H1 (cell line): ENCODE measurements around the gene MLANA. TPM values are rescaled to one million over a fixed set of nuclear protein-coding genes. Genes with fewer than 3 reads are reported as not detected.

Source experiments
- CTCF ChIA-PET: fragments of 300-600 bp; sonication (Branson Sonifier 250); formaldehyde crosslinking; loops from one replicate; lab custom pipeline; 2021; ENCODE audit not compliant: partially characterized antibody; lab: Charles Lee
- POLR2A ChIA-PET: fragments of 300-600 bp; sonication (Branson Sonifier 250); formaldehyde crosslinking; loops from one replicate; lab custom pipeline; 2021; ENCODE audit warnings: inconsistent platforms; ENCODE audit not compliant: partially characterized antibody; lab: Charles Lee
- DNase-seq, 2 experiments: peaks; one replicate each; pipeline versions ENCODE4 v3.0.0 to v3.0.0-alpha.2; 2010 to 2022; ENCODE audit warnings: low spot score in 2 of 2, low read depth in 1 of 2, mixed read lengths in 1 of 2
- FAIRE-seq: peaks from 2 replicates; lab custom pipeline; 2011; peaks lifted over from hg19 to GRCh38; lab: Jason Lieb, UNC
- H2AFZ ChIP-seq: 2 replicates; pipeline ENCODE4 v1.8.1; 2012; ENCODE audit warnings: low read length, inconsistent platforms
- H2AK5ac ChIP-seq: 2 replicates; pipeline ENCODE4 v1.6.1; 2013; ENCODE audit warnings: low read depth, low read length
- H2BK120ac ChIP-seq: replicated peaks from 2 replicates; pipeline ENCODE3; 2013; ENCODE audit warnings: low read depth, low read length, inconsistent platforms
- H2BK12ac ChIP-seq: 2 replicates; pipeline ENCODE4 v1.6.1; 2013; ENCODE audit warnings: low read depth, low read length
- H2BK15ac ChIP-seq: 2 replicates; pipeline ENCODE4 v1.6.1; 2013; ENCODE audit warnings: low read length
- H2BK20ac ChIP-seq: 2 replicates; pipeline ENCODE4 v1.6.1; 2013; ENCODE audit warnings: low read length
- H2BK5ac ChIP-seq: 2 replicates; pipeline ENCODE4 v1.6.1; 2013; ENCODE audit warnings: low read depth, low read length
- H3K14ac ChIP-seq: 2 replicates; pipeline ENCODE4 v1.6.1; 2013; ENCODE audit warnings: inconsistent platforms; ENCODE audit not compliant: insufficient read length
- H3K18ac ChIP-seq: 2 replicates; pipeline ENCODE4 v1.6.1; 2013; ENCODE audit warnings: low read length; ENCODE audit errors: extremely low read depth
- H3K23ac ChIP-seq: 2 replicates; pipeline ENCODE4 v1.6.1; 2013; ENCODE audit warnings: inconsistent platforms; ENCODE audit not compliant: insufficient read length
- H3K23me2 ChIP-seq: 2 replicates; pipeline ENCODE4 v1.6.1; 2013; ENCODE audit warnings: low read depth, low read length
- H3K27ac ChIP-seq: 2 replicates; pipeline ENCODE4 v1.6.1; 2011; ENCODE audit warnings: low read depth, low read length, inconsistent platforms
- H3K27me3 ChIP-seq, 4 experiments: replicated peaks in 1 of 4; 1 replicate in 1 of 4; 2 replicates in 3 of 4; pipeline versions ENCODE4 v1.6.1 to v1.8.1; 2011 to 2013; ENCODE audit warnings: low read length in 3 of 4, mild to moderate bottlenecking in 3 of 4, inconsistent platforms in 2 of 4, mixed read lengths in 2 of 4, moderate library complexity in 1 of 4; ENCODE audit not compliant: control insufficient read depth in 3 of 4, insufficient read depth in 3 of 4; ENCODE audit errors: extremely low read depth in 1 of 4
- H3K36me3 ChIP-seq, 4 experiments: 2 replicates each; pipeline versions ENCODE4 v1.6.1 to v1.8.1; 2011 to 2013; ENCODE audit warnings: mild to moderate bottlenecking in 4 of 4, low read length in 3 of 4, moderate library complexity in 2 of 4, control low read depth in 1 of 4, inconsistent platforms in 1 of 4; ENCODE audit not compliant: insufficient read depth in 4 of 4, control insufficient read depth in 2 of 4
- H3K4ac ChIP-seq: replicated peaks from 2 replicates; pipeline ENCODE3; 2013; ENCODE audit warnings: low read length, low read depth, mixed read lengths, inconsistent platforms; ENCODE audit not compliant: insufficient read length
- H3K4me1 ChIP-seq, 4 experiments: replicated peaks in 1 of 4; 1 replicate in 1 of 4; 2 replicates in 3 of 4; pipeline versions ENCODE4 v1.6.1 to v1.8.1; 2011 to 2013; ENCODE audit warnings: low read length in 3 of 4, inconsistent platforms in 2 of 4, mixed read lengths in 1 of 4; ENCODE audit not compliant: insufficient read depth in 4 of 4, control insufficient read depth in 3 of 4
- H3K4me2 ChIP-seq, 2 experiments: 2 replicates each; pipeline versions ENCODE4 v1.6.1 to v1.8.1; 2011 to 2013; ENCODE audit warnings: low read depth in 2 of 2, low read length in 2 of 2, control low read depth in 1 of 2, inconsistent platforms in 1 of 2, mild to moderate bottlenecking in 1 of 2; ENCODE audit not compliant: insufficient read depth in 1 of 2
- H3K4me3 ChIP-seq, 4 experiments: fragments of 200-600, 300-600 bp in 1 of 4; sonication (generic), shearing (Covaris generic), sonication (Bioruptor Twin) in 1 of 4; 2 replicates each; pipeline versions ENCODE4 v1.5.1 to v1.8.1; 2011 to 2016; ENCODE audit warnings: low read length in 4 of 4, low read depth in 3 of 4, control low read depth in 2 of 4, inconsistent platforms in 2 of 4, mild to moderate bottlenecking in 2 of 4, mixed read lengths in 1 of 4, moderate library complexity in 1 of 4; ENCODE audit not compliant: insufficient read depth in 2 of 4; ENCODE audit errors: extremely low read depth in 1 of 4
- H3K56ac ChIP-seq: replicated peaks from 2 replicates; pipeline ENCODE3; 2013; ENCODE audit warnings: low read depth, mild to moderate bottlenecking, mixed read lengths, low read length, inconsistent platforms; ENCODE audit not compliant: insufficient read length
- H3K79me1 ChIP-seq: 2 replicates; pipeline ENCODE4 v1.6.1; 2013; ENCODE audit warnings: low read depth, low read length, control low read depth
- H3K79me2 ChIP-seq, 2 experiments: 2 replicates each; pipeline versions ENCODE4 v1.6.1 to v1.8.1; 2012 to 2013; ENCODE audit warnings: low read length in 2 of 2, mild to moderate bottlenecking in 2 of 2, inconsistent platforms in 1 of 2; ENCODE audit not compliant: insufficient read depth in 2 of 2, control insufficient read depth in 1 of 2
- H3K9ac ChIP-seq, 4 experiments: replicated peaks in 1 of 4; 1 replicate in 1 of 4; 2 replicates in 3 of 4; pipeline versions ENCODE4 v1.6.1 to v1.8.1; 2011 to 2013; ENCODE audit warnings: low read depth in 3 of 4, low read length in 3 of 4, control low read depth in 2 of 4, mild to moderate bottlenecking in 2 of 4, moderate library complexity in 2 of 4, inconsistent platforms in 1 of 4; ENCODE audit errors: extremely low read depth in 1 of 4
- H3K9me3 ChIP-seq, 2 experiments: 2 replicates each; pipeline versions ENCODE4 v1.6.1 to v1.8.1; 2012 to 2013; ENCODE audit warnings: mild to moderate bottlenecking in 2 of 2, moderate library complexity in 2 of 2, control low read depth in 1 of 2, inconsistent platforms in 1 of 2, low read depth in 1 of 2, low read length in 1 of 2, mixed read lengths in 1 of 2; ENCODE audit not compliant: insufficient read depth in 2 of 2
- H4K20me1 ChIP-seq, 2 experiments: replicated peaks in 1 of 2; 2 replicates each; pipeline versions ENCODE3 to v1.8.1; 2011 to 2013; ENCODE audit warnings: inconsistent platforms in 2 of 2, low read length in 2 of 2, mild to moderate bottlenecking in 1 of 2; ENCODE audit not compliant: insufficient read depth in 2 of 2, control insufficient read depth in 1 of 2
- H4K5ac ChIP-seq: 2 replicates; pipeline ENCODE4 v1.6.1; 2013; ENCODE audit warnings: low read length, low read depth, mixed read lengths, inconsistent platforms; ENCODE audit not compliant: insufficient read length
- H4K8ac ChIP-seq: 2 replicates; pipeline ENCODE4 v1.8.0; 2013; ENCODE audit warnings: mild to moderate bottlenecking, moderate library complexity, low read length, inconsistent platforms; ENCODE audit not compliant: insufficient read depth; ENCODE audit errors: extremely low read depth
- H4K91ac ChIP-seq: replicated peaks from 2 replicates; pipeline ENCODE3; 2013; ENCODE audit warnings: low read length, mixed read lengths, inconsistent platforms; ENCODE audit not compliant: insufficient read length
- BACH1 ChIP-seq: IDR thresholded peaks from 2 replicates; pipeline ENCODE4 v1.6.1; 2012; ENCODE audit warnings: low read length, improper control_type of control experiment
- BCL11A ChIP-seq, 2 experiments: IDR thresholded peaks; one replicate each; pipeline ENCODE4 v1.6.1; 2011; ENCODE audit warnings: low read depth in 2 of 2, low read length in 2 of 2, mild to moderate bottlenecking in 2 of 2
- CEBPB ChIP-seq: IDR thresholded peaks from 2 replicates; pipeline ENCODE4 v1.6.1; 2012; ENCODE audit warnings: low read depth, low read length
- CREB1 ChIP-seq: IDR thresholded peaks from 2 replicates; pipeline ENCODE4 v1.6.1; 2012; ENCODE audit warnings: inconsistent platforms
- FOSL1 ChIP-seq: IDR thresholded peaks from 2 replicates; pipeline ENCODE4 v1.6.1; 2011; ENCODE audit warnings: mild to moderate bottlenecking, low read depth, low read length, moderate library complexity; ENCODE audit not compliant: insufficient read depth
- HDAC2 ChIP-seq, 2 experiments: fragments of 300-600 bp in 1 of 2; sonication (generic) in 1 of 2; IDR thresholded peaks; 2 replicates each; pipeline ENCODE4 v1.6.1; 2011 to 2012; ENCODE audit warnings: low read depth in 2 of 2, low read length in 2 of 2, mild to moderate bottlenecking in 2 of 2, moderate library complexity in 2 of 2, borderline replicate concordance in 1 of 2, inconsistent platforms in 1 of 2
- POLR2AphosphoS5 ChIP-seq: IDR thresholded peaks from 2 replicates; pipeline ENCODE4 v1.6.1; 2011; ENCODE audit warnings: low read depth, low read length
- POU5F1 ChIP-seq: IDR thresholded peaks from 2 replicates; pipeline ENCODE4 v1.6.1; 2011; ENCODE audit warnings: low read depth, mild to moderate bottlenecking, low read length, moderate library complexity
- SIN3A ChIP-seq, 2 experiments: IDR thresholded peaks in 1 of 2; conservative IDR thresholded peaks in 1 of 2; 2 replicates each; pipeline ENCODE4 v1.6.1; 2011 to 2012; ENCODE audit warnings: low read length in 2 of 2, improper control_type of control experiment in 1 of 2, low read depth in 1 of 2, mild to moderate bottlenecking in 1 of 2
- SIRT6 ChIP-seq: IDR thresholded peaks from one replicate; pipeline ENCODE4 v1.7.1; 2012; ENCODE audit warnings: low read length, inconsistent platforms
- TAF7 ChIP-seq: optimal IDR thresholded peaks from 2 replicates; pipeline ENCODE3; 2011; ENCODE audit warnings: low read depth, mild to moderate bottlenecking, inconsistent platforms, low read length, moderate library complexity, borderline replicate concordance
- TBP ChIP-seq: IDR thresholded peaks from 2 replicates; pipeline ENCODE4 v1.6.1; 2011; ENCODE audit warnings: low read depth, low read length, improper control_type of control experiment
- TCF12 ChIP-seq: IDR thresholded peaks from 2 replicates; pipeline ENCODE4 v1.6.1; 2011; ENCODE audit warnings: low read depth, mild to moderate bottlenecking, low read length
- TEAD4 ChIP-seq: IDR thresholded peaks from 2 replicates; pipeline ENCODE4 v1.6.1; 2012; ENCODE audit warnings: low read depth, low read length, inconsistent platforms, mixed read lengths
- WGBS, 2 experiments: shearing (Covaris generic) in 1 of 2; methylation state at CpG; one replicate each; pipeline versions ENCODE4 v1.1.6 to v1.1.7; 2013 to 2015; ENCODE audit warnings: low lambda C conversion rate in 2 of 2, mixed read lengths in 2 of 2, inconsistent platforms in 1 of 2, low coverage in 1 of 2, missing lambda C conversion rate in 1 of 2; ENCODE audit not compliant: insufficient replicate concordance in 2 of 2, insufficient coverage in 1 of 2, insufficient read length in 1 of 2; ENCODE audit errors: extremely low coverage in 1 of 2, missing lambda C conversion rate in 1 of 2; 5-methylcytosine and 5-hydroxymethylcytosine counted together
- polyA plus RNA-seq, 7 experiments: library from polyadenylated mRNA; depleted of rRNA in 3 of 7; stranded (reverse) in 5 of 7; unstranded in 2 of 7; fragments of >200 nt in 5 of 7; fragments of 200-250 nt in 2 of 7; gene quantifications; 1 replicate in 5 of 7; 2 replicates in 1 of 7; 4 replicates in 1 of 7; pipeline versions ENCODE4 v1.2.1 to v1.2.3, GENCODE V29; 2011 to 2013; ENCODE audit warnings: missing spikeins in 2 of 7, mixed read lengths in 2 of 7
- total RNA-seq: library from RNA; stranded (reverse); fragmentation: NEBNext Ultra II Directional; extraction: Animal tissue kit (Norgen Biotek cat#: 25700); gene quantifications from 2 replicates; pipeline ENCODE4 v1.2.1, GENCODE V29; 2021
- TF ChIP-seq, protein P1 (sequence below): IDR thresholded peaks from 2 replicates; pipeline ENCODE4 v1.6.1; 2012; ENCODE audit warnings: inconsistent platforms

MLANA gene
- total and polyA plus RNA-seq, 2 of the 8 experiments (the other 6 are each of a cell fraction or from before 2014, with no cell fraction given) = not detected

DNA sequence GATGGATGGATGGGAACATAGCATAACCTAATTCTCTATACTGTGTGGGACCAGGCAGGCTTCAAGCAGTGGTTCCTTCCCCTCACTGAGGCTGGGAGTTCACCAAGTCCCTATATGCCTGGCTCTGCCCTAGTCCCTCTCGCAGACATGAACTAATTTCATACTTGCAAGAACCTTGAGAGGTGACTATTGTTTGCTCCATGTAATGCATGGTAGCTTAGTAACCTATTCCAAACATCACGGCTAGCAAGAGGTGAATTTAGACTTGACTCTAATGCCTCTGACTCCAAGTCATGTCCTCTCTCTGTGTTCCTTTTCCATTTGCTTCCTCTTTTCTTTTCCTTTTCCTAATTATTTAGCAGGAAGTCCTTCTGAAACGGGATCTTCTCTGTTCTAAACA is 31.9 kb upstream of the MLANA start:
- H4K8ac ChIP-seq = no peak overlapping the region
- H4K5ac ChIP-seq = no peak overlapping the region
- H3K4me3 ChIP-seq = no peak overlapping the region
- DNase-seq (no peak), FAIRE-seq (no peak)
- H4K91ac ChIP-seq = no peak overlapping the region
- H3K9ac ChIP-seq = no peak overlapping the region
- TF ChIP-seq, protein P1, sequence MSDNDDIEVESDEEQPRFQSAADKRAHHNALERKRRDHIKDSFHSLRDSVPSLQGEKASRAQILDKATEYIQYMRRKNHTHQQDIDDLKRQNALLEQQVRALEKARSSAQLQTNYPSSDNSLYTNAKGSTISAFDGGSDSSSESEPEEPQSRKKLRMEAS = no peak
- TF ChIP-seq FOSL1 (no peak), CREB1 (no peak), TAF7 (no peak), BACH1 (no peak), POU5F1 (no peak), SIN3A (conservative IDR thresholded peaks at IDR 0.05 in 1 of 2, IDR thresholded peaks at IDR 0.05 in 1 of 2; ENCODE audit: low read depth in 1 of 2, low read length in 2 of 2) (no peak), HDAC2 (IDR thresholded peaks at IDR 0.05; ENCODE audit: borderline replicate concordance in 1 of 2, low read depth in 2 of 2, low read length in 2 of 2) (no peak), BCL11A (IDR thresholded peaks at IDR 0.05; ENCODE audit: low read depth in 2 of 2, low read length in 2 of 2) (no peak), TBP (no peak), TCF12 (no peak), POLR2AphosphoS5 (no peak), TEAD4 (no peak), CEBPB (no peak), SIRT6 (no peak)
- no peak overlapping the region for H3K56ac ChIP-seq
- H3K14ac ChIP-seq = no peak overlapping the region
- no peaks in the 10 kb centered on the region for H3K27me3 ChIP-seq
- no peak overlapping the region for H3K27ac ChIP-seq
- 82% methylated on average over 3 of the region's 3 CpGs; no CpG with 5 or more reads in 1 of the 2 experiments for WGBS, 2 experiments
- no peak overlapping the region for H2AFZ ChIP-seq
- H3K9me3 ChIP-seq = no peaks in the 10 kb centered on the region
- no peak overlapping the region for H2BK120ac ChIP-seq
- no peak overlapping the region for H2BK12ac ChIP-seq
- no peaks in the 10 kb centered on the region for H4K20me1 ChIP-seq
- no peak overlapping the region for H2BK15ac ChIP-seq
- H3K4me2 ChIP-seq = no peak overlapping the region
- no peaks in the 10 kb centered on the region for H3K79me1 ChIP-seq
- no peaks in the 10 kb centered on the region for H3K79me2 ChIP-seq
- no peaks in the 10 kb centered on the region for H3K23me2 ChIP-seq
- no peak overlapping the region for H2AK5ac ChIP-seq
- ChIA-PET CTCF (interaction anchor here (0.9 to 4.5 kb wide), 3 partner anchors 10 to 27 kb away, joined by 3 to 26 read pairs (median 13); no protein-coding TSS in a partner anchor), POLR2A (interaction anchor here (1.1 kb wide), 1 partner anchor 9 kb away, joined by 4 read pairs; no protein-coding TSS in a partner anchor)
- H3K18ac ChIP-seq = no peak overlapping the region
- H3K36me3 ChIP-seq = no peaks in the 10 kb centered on the region
- H3K4ac ChIP-seq = no peak overlapping the region
- H3K4me1 ChIP-seq = no peaks in the 10 kb centered on the region
- H2BK5ac ChIP-seq = no peak overlapping the region
- no peak overlapping the region for H3K23ac ChIP-seq
- no peak overlapping the region for H2BK20ac ChIP-seq
